GM18907 (cell line): Measurements from ENCODE around the gene RGSL1.
"Not testable (repeated sequence)": the region's sequence is repeated elsewhere in the genome, so short reads cannot be mapped to it uniquely, and the experiment has no call there.

Source experiments
- ATAC-seq: cut with Tn5 transposase; IDR thresholded peaks from one replicate; pipeline ENCODE4 v1.9.1; 2021; ENCODE audit warnings: mild to moderate bottlenecking, moderate library complexity; ENCODE audit not compliant: unreplicated experiment

RGSL1 gene

DNA sequence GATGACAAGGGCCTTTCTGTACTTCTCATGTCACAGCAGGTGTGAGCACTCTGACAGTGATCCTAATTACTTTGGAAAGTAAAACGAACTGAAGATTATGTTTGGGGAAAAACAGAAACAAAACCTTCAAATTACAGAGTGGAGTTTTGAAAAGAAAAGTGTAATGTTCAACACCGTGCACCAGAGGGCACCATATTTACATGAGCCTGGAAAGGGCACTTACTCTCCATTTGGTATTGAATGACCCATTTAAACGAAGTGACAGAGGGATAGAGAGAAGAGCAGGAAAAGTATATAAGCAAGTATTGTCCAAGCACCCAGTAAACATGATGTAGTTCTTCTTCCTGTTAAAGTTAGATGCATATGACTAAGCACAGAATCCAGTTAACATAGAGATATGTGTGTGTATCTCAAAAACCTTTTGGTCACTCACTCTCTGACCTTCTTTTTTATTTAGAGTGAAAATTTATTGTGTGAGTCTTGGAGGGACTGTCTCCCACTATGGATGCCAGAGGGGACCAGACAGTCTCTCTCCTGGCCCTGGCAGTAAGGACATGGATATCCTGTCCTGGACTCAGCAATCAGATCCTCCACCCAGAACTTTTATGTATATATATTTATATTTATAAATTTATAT lies 3.8 kb upstream of the RGSL1 start:
- peak; percentile 69 for ATAC-seq

DNA sequence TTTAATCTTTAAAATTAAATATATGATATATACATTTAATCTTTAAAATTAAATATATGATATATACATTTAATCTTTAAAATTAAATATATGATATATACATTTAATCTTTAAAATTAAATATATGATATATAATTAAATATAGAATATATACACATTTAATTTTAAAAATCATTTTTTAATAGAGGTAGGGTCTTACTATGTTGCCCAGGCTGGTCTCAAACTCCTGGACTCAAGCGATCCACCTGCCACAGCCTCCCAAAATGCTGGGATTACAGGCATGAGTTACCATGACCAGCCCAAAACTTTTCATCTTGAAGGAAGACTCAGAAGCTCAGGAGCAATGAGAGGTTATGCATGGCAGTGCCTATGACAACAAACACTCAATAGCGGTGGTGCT lies 2.8 kb upstream of the RGSL1 start:
- not testable (repeated sequence) for ATAC-seq

DNA sequence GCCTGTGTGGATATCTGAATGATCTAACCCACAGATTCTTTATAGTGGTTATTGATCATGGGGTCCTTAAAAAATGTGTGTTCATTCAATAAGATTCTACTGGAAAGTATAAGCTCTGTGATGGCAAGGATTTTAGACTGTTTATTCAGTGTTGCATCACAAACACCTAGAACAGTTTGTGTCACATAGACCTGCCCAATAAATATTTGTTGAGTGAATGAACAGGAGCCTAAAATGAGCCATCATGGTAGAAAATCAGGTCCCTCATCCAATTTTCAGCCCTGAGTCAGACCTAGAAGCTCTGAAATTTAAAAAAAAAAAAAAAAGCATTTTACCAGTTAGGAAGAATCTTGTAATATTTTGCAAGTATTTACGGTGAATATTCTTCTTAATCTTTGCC lies 2.3 kb upstream of the RGSL1 start:
- ATAC-seq: no peak

DNA sequence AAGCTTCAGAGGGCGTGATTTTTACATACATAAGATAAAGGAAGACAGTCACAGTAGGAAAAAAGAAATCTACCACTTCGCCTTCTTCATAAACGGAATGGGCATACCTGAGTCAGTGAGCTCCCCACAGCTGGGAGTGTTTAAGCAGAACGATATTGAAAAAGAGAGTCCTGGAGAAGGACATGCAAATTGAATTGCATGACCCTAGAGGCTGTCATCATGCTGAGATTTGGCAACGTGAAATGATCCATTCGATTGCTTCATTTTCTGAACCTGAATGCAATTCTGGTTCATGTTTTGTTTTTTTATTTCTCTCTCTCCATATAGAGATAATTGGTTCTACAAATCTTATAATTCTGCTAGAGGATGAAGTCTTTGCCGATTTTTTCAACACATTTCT lies 3.7 kb downstream of the RGSL1 start:
- ATAC-seq: no peak

DNA sequence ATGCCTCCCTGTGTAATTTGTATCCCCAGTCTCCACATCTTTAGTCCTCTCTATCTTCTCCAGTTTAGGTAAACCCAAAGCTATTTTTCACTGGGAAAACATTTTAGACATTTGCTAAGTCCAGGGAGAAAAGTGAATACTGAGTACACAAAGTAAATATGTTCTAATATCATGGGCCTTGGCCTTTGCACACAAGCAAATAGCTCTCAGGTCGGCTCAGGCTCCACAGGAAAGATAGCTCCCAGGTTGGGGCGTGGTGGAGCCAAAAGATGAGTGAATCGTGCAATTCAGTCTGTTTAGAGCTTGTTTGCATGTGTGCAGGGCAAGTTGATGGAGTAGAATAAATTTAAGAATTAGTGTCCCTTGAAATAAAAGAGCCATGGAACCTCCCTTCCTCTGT lies 7.9 kb downstream of the RGSL1 start:
- no peak for ATAC-seq

DNA sequence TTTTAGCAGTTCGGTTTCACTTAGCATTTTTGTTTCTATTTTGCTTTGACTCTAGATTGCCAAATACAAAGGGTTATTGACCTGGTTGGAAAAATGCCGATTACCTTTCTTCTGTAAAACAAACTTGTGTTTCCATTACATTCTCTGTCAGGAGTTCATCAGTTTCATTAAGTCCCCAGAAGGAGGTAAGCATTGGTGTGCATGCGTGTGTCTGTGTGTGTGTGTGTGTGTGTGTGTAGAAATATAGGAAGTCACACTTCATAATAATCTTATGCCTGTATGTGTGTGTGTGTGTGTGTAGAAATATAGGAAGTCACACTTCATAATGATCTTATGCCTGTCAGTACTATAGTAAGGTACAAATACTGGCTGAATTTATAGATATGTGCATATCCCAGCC lies 10.0 kb downstream of the RGSL1 start:
- ATAC-seq: no peak

DNA sequence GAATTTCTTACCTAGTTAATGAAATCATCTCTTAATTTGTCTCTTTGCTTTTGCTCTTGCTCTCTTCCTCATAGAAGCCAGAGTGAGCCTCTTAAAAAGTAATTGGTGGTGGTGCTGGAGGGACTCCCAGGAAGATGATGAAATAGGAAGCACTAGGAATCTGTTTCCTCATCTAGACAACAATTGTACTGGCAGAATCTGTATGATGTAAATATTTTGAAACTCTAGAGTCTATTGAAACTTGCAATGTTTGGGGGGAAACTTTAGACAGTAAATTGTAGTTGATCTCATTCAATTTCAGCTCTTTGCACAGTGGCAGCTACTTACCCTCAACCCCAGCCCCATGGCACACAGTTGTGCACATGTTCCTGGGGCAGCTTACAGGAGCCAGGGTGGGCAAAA lies 10.6 kb downstream of the RGSL1 start:
- no peak for ATAC-seq

DNA sequence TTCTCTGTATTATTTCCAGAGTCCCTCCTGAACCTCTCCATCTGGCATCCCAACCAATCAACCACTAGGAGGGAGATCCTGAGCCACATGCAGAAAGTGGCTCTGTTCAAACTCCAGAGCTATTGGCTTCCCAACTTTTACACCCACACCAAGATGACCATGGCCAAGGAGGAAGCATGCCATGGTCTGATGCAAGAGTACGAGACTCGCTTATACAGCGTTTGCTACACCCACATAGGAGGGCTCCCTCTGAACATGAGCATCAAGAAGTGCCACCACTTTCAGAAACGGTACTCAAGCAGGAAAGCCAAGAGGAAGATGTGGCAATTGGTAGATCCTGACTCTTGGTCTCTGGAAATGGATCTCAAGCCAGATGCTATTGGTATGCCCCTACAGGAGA lies 23.6 kb downstream of the RGSL1 start:
- ATAC-seq: no peak

DNA sequence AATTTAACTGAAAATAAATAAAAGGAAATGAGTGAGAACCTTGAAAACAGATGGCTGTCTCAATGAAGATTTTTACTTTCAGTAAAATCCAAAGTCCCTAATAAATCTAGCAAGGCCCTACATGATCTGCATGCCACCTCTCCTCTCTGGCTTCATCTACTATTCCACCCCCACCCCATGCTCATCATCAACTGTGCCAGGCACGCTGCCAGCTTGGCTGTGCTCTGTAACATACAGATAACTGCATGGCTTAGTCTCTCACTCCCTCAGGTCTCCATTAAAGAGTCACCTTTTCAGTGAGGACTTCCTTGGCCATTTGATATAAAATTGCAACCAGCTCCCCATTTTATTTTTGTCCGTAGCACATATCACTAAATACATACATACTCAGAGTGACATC lies 26.7 kb downstream of the RGSL1 start:
- ATAC-seq: no peak

DNA sequence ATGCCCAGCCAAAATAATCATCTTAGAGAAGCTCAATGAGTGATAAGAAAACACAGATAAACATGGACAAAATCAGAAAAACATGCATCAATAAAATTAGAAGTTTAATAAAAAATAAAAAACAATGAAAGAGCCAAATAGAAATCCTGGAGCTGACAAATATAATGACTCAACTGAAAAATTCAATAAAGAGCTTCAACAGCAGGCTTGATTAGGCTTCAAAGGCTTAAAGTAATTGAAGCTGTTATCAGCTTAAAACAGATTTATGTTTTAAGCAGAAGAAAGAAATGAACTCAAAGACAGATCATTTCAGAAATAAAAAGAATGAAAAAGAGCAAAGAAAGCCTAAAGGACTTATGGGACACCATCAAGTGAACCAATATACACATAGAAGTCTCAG lies 28.3 kb downstream of the RGSL1 start:
- no peak for ATAC-seq

DNA sequence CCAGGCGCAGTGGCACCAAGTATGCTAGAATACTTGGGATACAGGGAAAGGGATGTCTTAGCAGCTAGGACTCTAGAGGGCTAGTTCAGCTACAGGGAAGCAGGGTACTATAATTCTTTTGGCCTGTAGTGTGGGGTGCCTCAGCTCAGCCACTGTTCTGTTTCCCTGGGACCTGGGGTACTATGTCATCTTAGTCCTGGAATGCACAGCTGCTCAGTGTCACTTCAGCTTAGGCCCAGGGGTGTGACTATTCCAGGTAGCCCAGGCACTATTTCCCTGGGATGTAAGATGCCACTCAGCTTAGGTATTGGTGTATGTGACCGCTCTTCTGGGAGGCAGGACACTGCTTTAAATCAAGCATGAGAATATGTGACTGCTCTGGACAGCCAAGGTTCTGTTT lies 34.1 kb downstream of the RGSL1 start:
- ATAC-seq: peak; percentile 13

DNA sequence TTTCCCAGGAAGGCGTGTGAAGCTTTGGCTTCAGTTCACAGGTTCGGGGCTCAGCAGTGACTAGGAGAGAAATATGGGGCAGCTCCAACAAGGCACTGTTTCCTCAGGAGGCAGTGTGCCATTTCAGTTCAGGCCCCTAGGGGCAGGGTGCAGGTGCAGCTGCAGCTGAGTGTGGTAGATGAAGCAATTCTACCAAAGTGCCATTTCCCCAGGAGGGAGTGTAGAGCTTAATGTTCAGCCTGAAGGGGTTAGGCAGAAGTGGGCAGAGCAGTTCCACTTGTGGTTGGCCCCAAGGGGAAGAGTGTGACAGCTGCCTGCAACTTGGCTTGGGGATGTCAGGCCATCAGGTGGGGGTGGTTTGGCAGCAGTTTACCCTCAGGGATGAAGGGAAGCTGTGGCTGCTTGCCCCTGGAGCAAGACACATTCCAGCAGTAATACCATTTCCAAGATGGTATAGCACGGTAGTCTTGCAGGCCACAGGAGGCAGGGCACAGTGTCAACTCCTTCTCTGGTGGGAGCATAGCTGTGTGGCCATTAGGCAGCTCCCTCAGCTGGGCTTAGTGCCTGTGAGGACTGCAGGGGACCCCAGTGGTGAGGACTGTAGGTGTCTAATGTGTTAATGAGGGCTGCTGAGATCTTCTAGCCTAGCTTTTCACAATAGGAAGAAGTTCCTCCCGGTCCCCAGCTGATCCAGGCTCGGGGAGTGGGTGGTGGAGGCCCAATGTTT lies 34.7 kb downstream of the RGSL1 start:
- peak; percentile 99 for ATAC-seq

DNA sequence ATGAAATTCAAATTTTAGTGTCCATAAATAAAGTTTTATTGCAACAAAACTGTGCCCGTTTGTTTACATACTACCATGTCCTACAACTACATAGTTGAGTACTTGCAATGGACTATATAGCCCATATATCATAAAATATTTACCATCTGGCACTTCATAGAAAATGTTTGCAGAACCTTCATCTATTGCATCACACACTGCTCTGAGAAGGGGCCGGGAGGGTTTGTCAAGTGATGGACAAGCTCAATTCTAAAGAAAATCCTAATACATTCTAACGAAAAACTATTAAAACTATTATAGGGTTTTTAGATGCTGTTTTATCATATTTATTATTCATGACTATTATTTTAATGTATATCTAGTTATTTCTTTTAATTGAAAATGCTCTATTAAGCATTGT lies 35.9 kb downstream of the RGSL1 start:
- no peak for ATAC-seq

DNA sequence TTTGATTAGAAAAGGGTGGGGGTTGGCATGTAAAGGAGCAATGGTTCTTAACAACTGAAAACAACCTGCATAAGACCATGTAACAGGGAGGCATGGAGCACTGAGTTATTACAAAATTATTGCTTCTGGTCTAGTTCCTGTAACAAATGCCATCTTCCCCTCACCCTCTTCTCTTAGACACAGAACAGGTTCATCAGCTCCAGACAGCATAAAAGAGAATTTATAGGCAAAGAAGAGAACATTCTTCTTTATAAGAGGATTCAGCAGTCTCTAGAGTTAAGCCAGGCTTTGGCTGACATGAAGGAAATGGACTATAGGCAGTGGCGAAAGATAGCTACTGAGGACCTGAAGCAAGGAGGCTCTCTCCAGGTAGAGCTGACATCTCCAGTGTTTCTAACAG lies 38.9 kb downstream of the RGSL1 start:
- ATAC-seq: no peak

DNA sequence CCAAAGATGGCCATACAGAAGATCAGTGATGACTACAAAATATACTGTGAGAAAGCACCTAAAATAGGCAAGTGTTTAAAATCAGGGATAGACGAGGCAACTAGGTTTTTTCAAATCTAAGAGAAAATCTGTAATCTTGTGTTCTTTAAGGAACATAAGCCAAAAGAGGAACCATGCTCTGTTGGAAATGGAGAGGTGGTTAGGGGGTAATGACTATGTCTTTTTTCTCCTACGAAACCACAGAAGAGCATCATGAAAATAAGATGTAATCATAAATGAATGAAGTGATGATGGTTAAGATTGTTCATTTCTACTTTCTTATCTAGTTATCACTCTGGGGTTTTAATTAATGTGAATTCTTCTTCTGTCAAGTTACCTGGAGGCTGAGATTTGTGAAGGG lies 43.1 kb downstream of the RGSL1 start:
- no peak for ATAC-seq

DNA sequence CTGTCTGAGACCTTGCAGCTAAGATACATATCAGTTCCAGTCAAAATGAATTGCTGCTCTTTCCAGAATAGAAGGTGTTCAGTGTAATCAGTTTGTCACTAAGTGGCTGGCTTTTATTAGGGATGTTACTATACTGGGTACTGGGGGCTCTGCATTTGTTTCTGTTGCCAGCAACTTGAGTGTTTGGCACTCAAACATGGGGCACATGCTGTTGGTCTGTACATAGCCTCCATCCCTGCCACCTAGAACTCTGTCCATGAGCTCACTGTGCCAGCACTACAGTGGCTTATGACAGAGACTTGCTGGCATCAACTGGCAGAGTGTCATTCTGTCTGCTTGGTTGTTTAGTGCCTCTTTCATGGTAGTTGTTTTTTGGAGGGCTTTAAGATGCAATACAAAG lies 45.1 kb downstream of the RGSL1 start:
- no peak for ATAC-seq

DNA sequence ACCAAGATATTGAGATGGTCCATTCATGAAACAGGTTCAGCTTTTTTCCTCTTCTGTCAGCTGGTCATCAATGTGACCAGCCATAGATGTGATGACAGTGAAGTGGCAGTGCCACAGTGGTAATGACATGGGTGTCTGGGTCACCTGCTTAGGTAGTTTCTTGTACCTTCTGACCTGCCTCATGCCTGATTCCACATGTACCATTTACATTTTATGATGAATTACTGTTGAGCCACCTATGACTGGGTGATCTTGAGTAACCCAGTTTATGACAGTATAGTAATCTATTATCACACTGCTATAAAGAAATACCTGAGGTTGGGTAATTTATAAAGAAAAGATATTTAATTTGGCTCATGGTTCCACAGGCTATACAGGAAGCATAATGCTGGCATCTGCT lies 45.7 kb downstream of the RGSL1 start:
- no peak for ATAC-seq

DNA sequence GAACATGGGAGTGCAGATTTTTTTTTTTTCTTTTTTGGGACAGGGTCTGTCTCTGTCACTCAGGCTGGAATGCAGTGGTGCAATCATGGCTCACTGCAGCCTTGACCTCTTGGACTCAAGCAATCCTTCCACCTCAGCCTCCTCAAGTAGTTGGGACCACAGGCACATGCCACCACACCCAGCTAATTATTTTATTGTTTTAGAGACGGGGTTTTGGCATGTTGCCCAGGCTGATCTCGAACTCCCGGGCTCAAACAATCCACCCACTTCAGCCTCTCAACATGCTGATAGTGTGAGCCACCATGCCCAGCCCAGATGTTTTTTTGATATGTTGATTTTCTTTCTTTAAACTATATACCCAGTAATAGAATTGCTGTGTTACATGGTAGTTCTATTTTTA lies 57.7 kb downstream of the RGSL1 start:
- no peak for ATAC-seq

DNA sequence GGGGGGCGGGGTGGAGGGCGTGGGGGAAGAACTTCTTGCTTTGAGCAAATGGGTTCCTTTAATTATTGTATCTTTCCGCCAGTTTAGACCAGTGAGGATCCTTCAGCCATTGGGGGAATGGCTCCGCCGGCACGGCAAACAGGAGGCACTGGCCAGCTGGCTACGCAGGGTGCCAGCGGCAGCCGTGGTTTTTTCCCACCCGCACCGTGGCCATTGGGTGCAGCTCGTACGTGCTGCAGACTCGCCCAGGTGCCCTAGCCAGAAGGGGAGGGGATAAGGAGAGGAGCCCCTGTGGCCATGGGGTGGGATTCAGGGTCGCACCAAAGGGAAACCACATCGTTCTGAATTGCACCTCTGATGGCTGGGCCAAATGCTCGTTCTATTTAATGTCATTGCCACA lies 65.6 kb downstream of the RGSL1 start:
- no peak for ATAC-seq

DNA sequence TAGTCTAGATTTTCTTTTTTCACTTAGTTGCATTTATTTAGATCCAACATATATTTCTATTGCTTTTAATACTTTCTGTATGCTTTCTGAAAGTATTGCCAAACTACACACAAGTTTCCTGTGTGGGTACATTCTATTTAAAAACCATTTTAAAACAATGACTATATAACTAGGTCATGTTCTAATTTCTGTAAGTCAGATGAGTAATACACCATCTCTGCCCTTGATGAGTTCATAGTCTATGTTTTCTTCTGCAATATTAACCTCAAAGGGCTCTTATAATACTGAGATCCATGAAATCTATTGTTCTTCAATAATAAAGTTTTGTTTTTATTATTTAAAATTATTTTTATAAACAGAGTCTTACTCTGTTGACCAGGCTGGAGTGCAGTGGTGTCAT lies 70.8 kb downstream of the RGSL1 start:
- ATAC-seq: no peak

DNA sequence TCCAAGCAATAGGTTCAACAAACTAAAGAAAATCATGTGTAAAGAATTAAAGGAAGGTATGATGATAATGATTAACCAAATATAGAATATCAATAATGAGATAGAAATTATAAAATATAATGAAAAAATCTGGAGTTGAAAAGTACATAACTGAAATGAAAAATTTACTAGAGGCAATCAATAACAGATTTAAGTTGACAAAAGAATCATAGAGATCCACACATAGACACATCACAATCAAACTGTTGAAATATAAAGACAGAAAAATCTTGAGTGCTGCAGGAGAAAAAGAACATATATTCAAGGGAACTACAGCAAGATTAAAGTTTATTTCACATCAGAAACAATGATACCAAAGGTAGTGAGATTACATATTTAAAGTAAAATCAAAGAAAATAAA lies 75.4 kb downstream of the RGSL1 start:
- ATAC-seq: no peak

DNA sequence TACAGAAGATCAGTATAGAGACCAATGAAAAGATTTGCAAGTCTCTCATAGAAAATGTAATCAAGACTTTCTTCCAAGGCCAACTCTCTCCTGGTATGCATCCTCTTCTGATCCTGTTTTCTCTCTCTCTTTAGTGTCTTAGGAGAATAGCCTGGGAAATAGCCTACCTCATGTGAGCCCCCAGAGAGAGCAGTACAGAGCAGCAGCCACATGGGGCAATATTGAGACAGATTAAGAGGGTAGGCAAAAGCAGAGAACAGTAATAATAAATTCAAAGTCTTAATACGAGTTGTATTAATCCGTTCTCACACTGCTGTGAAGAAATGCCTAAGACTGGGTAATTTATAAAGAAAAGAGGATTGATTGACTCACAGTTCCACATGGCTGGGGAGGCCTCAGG lies 77.7 kb downstream of the RGSL1 start:
- ATAC-seq: no peak

DNA sequence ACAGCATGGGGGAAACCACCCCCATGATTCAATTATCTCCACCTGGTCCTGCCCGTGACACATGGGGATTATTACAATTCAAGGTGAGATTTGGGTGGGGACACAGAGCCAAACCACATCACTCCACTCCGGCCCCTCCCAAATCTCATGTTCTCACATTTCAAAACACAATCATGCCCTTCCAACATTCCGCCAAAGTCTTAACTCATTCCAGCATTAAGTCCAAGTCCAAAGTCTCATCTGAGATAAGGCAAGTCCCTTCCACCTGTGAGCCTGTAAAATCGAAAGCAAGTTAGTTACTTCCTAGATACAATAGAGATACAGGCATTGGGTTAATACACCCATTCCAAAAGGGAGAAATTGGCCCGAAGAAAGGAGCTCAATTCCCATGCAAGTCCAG lies 78.3 kb downstream of the RGSL1 start:
- not testable (repeated sequence) for ATAC-seq
